ENCODE measurements around the gene CDKL5.
A peak's percentile ranks its signal among the peaks of the same experiment; 100 is the strongest.
"Not testable (repeated sequence)": the region's sequence is repeated elsewhere in the genome, so short reads cannot be mapped to it uniquely, and the experiment has no call there.

The CDKL5 gene

GRCh38 chrX:18425199-18426003, at the start of gene CDKL5:
Gene CDKL5, plus strand, starts transcription at chrX:18425608. Its CDS starts 81,489 bp downstream, at chrX:18507097.
- peak; percentile 87 to 90 for DNase-seq (ENCODE audit: low read depth in 1 of 2, low spot score in 1 of 2)

- DNase-seq (ENCODE audit: low read depth in 1 of 2, low spot score in 1 of 2): no peak
Observed at GRCh38 chrX:18377796-18378195, 47.6 kb upstream of the CDKL5 start.

GRCh38 chrX:18389966-18390365, 35.4 kb upstream of the CDKL5 start:
- DNase-seq (ENCODE audit: low read depth in 1 of 2, low spot score in 1 of 2): no peak

- DNase-seq (ENCODE audit: low read depth in 1 of 2, low spot score in 1 of 2): peak; percentile 44
Observed at GRCh38 chrX:18390941-18391538, 34.4 kb upstream of the CDKL5 start.

GRCh38 chrX:18394477-18394876, 30.9 kb upstream of the CDKL5 start:
- DNase-seq (ENCODE audit: low read depth in 1 of 2, low spot score in 1 of 2): no peak

- DNase-seq (ENCODE audit: low read depth in 1 of 2, low spot score in 1 of 2): no peak
Observed at GRCh38 chrX:18401848-18402213, 23.6 kb upstream of the CDKL5 start.

GRCh38 chrX:18406531-18407266, 18.7 kb upstream of the CDKL5 start:
- no peak for DNase-seq (ENCODE audit: low read depth in 1 of 2, low spot score in 1 of 2)

GRCh38 chrX:18410038-18410437, 15.4 kb upstream of the CDKL5 start:
- no peak for DNase-seq (ENCODE audit: low read depth in 1 of 2, low spot score in 1 of 2)

GRCh38 chrX:18415386-18415785, 10.0 kb upstream of the CDKL5 start:
- no peak for DNase-seq (ENCODE audit: low read depth in 1 of 2, low spot score in 1 of 2)

- DNase-seq (ENCODE audit: low read depth in 1 of 2, low spot score in 1 of 2): no peak
Observed at GRCh38 chrX:18422325-18422724, 3.1 kb upstream of the CDKL5 start.

GRCh38 chrX:18422886-18423285, 2.5 kb upstream of the CDKL5 start:
- no peak for DNase-seq (ENCODE audit: low read depth in 1 of 2, low spot score in 1 of 2)

GRCh38 chrX:18424482-18425198, 768 bp upstream of the CDKL5 start:
- peak in 1 of 2 donors; percentile 3 for DNase-seq (ENCODE audit: low read depth in 1 of 2, low spot score in 1 of 2)

GRCh38 chrX:18426004-18426320, 554 bp downstream of the CDKL5 start:
- DNase-seq (ENCODE audit: low read depth in 1 of 2, low spot score in 1 of 2): no peak

GRCh38 chrX:18428006-18428405, 2.6 kb downstream of the CDKL5 start:
- no peak for DNase-seq (ENCODE audit: low read depth in 1 of 2, low spot score in 1 of 2)

GRCh38 chrX:18433288-18433687, 7.9 kb downstream of the CDKL5 start:
- not testable (repeated sequence) for DNase-seq (ENCODE audit: low read depth in 1 of 2, low spot score in 1 of 2)

- DNase-seq (ENCODE audit: low read depth in 1 of 2, low spot score in 1 of 2): no peak
Observed at GRCh38 chrX:18434896-18435295, 9.5 kb downstream of the CDKL5 start.

GRCh38 chrX:18436017-18436416, 10.6 kb downstream of the CDKL5 start:
- no peak for DNase-seq (ENCODE audit: low read depth in 1 of 2, low spot score in 1 of 2)

- DNase-seq (ENCODE audit: low read depth in 1 of 2, low spot score in 1 of 2): no peak
Observed at GRCh38 chrX:18440835-18441234, 15.4 kb downstream of the CDKL5 start.

GRCh38 chrX:18441780-18442367, 16.5 kb downstream of the CDKL5 start:
- no peak for DNase-seq (ENCODE audit: low read depth in 1 of 2, low spot score in 1 of 2)

- no peak for DNase-seq (ENCODE audit: low read depth in 1 of 2, low spot score in 1 of 2)
Observed at GRCh38 chrX:18448416-18448815, 23.0 kb downstream of the CDKL5 start.

GRCh38 chrX:18449236-18449635, 23.8 kb downstream of the CDKL5 start:
- no peak for DNase-seq (ENCODE audit: low read depth in 1 of 2, low spot score in 1 of 2)

Measured in activated T-helper 1 cell treated with anti-CD3 and anti-CD28 coated beads, Interleukin-2, amount 50 U/mL, for 16 hours (primary cell).